AG08395 (cell line): ENCODE measurements around the gene PLD5.
A peak's percentile ranks its signal among the peaks of the same experiment; 100 is the strongest.
"Not testable (repeated sequence)": the region's sequence is repeated elsewhere in the genome, so short reads cannot be mapped to it uniquely, and the experiment has no call there.

Experiments used
- DNase-seq: peaks from one replicate; pipeline ENCODE4 v3.0.0; 2012; ENCODE audit warnings: mixed read lengths, low spot score

PLD5 gene

DNA sequence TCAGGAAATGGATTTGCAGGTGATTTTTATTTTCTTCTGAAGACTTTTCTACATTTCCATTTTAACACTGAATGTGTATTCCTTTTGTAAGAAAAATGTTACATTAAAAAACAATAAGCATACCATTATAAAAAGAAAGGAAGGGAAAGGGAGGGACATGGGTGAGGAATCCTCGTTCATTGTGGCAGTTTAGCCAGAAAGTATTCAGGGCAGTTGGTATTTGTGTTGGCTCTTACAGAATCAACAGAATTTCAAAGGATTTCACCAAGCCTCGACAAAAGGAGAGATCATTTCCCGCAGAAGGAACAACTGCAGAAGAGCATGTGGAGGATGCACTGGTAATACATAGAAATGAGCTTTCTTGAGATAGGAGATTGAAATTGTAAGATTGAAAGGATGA is 35.0 kb downstream of the PLD5 start:
- DNase-seq = no peak

- DNase-seq = no peak
Observed at GRCh38 chr1:242477944-242478343, 46.6 kb downstream of the PLD5 start.

DNA sequence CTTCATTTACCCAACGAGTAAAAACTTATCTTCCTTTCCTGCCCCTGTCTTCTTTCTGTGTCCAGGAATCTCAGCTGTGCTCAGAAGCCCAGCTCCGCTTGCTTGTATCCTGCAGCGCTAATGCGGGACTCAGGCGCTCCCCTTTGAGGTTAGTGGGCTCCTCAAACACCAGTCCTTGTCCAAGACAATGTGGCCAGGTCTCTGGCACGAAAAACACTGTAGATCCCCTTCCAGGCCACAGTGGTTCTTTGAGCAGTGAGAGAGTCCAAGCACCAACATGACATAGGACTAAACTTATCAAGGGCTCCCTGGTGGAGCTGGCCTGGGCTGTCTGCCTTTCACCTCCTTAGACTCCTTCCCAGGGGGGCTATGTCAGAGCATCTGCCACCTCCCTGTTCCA is 53.7 kb downstream of the PLD5 start:
- DNase-seq = no peak

GRCh38 chr1:242468784-242469183 is 55.7 kb downstream of the PLD5 start:
- no peak for DNase-seq

- peak; percentile 62 for DNase-seq
Observed at GRCh38 chr1:242467556-242468145, 56.8 kb downstream of the PLD5 start.

- DNase-seq = no peak
Observed at GRCh38 chr1:242462867-242463266, 61.6 kb downstream of the PLD5 start.

DNA sequence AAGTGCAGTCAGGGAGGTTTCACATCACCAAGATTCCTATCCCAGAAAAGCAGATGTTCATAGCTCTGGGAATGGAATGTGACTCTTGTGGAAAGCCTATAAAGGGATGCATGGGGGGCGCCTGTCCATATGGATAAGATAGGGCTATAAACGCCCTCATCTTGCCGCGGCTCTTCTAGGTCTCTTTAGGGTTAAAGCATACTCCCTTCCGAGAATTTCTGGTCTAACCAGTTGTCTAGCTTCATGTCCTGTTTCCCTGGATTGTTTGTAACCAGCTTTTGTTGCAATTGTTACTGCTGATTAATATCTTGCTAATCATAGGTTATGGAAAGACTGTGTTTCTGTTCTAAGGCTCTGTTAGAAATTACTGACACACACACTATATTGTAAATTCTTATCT is 64.8 kb downstream of the PLD5 start:
- DNase-seq = not testable (repeated sequence)

- DNase-seq = no peak
Observed at GRCh38 chr1:242456726-242457269, 67.7 kb downstream of the PLD5 start.

DNA sequence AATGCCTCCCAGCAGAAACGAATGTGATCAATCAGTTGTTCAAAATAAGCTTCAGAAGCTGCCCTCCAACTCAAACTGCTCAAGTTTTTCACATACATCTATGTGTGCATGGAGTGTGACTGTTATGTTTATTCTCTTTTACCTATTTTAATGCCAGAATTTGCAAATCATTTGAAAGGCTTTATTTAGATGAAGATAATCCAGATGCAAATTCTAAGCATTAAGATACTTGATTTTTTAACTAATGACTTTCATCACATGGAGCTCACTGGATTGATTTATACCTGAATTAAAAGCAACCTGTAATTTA is 69.5 kb downstream of the PLD5 start:
- no peak for DNase-seq

- peak; percentile 50 for DNase-seq
Observed at GRCh38 chr1:242454262-242455051, 70.0 kb downstream of the PLD5 start.

DNA sequence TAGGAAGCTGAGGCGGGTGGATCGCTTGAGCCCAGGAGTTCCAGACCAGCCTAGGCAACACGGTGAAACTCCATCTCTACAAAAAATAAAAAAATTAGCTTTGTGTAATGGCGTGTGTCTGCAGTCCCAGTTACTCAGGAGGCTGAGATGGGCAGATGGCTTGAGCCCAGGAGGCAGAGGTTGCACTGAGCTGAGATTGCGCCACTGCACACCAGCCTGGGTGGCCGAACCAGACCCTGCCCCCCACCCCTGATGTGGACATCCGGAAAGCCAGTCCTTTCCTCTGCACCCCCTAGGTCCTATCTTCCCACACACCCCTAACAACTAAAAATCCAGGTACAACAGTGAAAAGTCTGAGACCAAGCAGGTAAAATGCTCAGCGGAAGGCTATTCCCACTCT is 71.9 kb downstream of the PLD5 start:
- no peak for DNase-seq

DNA sequence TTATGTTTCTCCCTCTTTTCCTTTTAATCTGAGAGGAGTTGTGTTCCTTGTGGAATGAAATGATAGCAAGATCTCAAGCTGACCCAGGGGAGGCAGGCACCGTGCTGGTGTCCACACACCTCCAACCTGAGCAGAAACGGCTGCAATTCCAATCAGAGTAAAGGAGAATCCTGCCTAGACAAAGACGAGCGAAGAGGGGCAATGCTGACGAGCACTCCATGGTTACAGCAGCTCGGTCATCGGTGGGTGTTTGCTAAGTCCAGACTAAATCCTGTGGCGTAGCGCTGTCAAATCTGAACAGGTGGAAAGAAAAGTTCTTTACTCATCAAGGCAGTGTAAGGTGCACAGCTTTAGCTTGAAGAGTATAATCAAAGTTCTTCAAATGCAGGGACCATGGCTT is 74.8 kb downstream of the PLD5 start:
- DNase-seq = no peak

DNA sequence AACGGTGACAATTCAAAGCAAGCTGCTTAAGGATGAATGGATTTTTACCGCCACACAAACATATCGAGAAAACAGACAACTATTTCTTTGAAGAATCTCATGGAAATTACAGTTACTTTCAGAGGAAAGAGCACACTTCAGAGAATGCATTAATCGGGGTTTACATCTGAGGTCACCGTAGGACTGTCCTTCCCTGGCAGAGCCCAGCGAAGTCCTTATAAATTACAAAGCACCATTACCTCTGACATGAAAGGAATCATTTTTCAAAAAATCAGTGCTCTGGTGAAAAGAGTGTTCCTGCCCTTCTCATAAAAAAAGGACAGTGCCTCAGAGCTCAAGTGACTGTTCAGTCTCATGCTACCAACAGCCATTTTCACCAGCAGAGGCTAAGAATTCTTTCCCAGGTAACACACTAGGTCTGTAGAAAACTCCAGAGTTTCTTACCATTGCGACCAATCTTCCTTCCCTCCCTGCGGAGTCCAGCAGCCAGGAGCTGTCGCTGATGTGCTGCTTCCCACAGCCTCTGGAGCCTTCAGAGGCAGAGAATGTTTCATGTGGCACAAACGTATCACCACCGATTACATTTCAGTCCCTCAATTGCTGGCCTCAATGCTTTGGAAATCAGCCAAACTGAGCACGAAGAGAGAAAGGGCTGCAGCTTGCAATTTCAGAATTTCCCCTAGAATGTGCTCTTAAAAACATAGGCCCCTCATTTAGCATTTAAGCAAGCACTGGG is 75.4 kb downstream of the PLD5 start:
- no peak for DNase-seq

DNA sequence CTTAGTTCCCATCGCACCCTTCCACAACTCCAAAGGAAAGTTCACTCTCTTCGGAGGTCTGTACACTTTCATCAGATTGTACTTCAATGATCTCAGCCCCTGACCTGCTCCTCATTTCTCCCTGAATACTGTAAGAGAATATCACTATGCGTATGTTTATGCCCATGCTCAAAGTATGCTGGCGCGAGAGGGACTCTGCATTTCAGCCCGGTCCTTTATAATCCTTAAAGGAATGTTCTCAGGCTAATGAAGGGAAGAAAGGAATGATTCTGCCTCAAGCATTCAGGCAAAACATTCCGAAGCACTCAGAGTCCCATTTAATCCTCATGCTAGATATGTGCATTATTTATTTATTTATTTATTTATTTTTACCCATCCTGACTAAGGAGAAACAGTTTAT is 76.8 kb downstream of the PLD5 start:
- no peak for DNase-seq

GRCh38 chr1:242440757-242441156 is 83.7 kb downstream of the PLD5 start:
- DNase-seq = no peak

DNA sequence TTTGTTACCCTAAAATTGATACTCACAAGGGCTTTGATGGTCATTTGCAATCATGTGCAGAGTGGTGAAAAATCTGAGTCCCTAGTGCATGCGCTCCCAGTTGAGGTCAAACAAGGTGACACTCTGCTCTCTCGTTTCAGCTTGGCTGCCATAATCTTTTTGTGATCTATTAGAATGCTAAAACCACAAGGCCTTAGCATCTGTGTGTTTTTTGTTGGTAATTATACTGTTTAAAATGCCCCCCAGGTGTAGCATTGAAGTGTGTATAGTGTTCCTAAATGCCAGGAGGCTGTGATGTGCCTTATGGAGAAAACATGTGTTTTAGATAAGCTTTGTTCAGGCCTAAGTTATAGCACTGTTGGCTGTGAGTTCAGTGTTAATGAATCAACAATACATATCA is 89.3 kb downstream of the PLD5 start:
- DNase-seq = no peak

DNA sequence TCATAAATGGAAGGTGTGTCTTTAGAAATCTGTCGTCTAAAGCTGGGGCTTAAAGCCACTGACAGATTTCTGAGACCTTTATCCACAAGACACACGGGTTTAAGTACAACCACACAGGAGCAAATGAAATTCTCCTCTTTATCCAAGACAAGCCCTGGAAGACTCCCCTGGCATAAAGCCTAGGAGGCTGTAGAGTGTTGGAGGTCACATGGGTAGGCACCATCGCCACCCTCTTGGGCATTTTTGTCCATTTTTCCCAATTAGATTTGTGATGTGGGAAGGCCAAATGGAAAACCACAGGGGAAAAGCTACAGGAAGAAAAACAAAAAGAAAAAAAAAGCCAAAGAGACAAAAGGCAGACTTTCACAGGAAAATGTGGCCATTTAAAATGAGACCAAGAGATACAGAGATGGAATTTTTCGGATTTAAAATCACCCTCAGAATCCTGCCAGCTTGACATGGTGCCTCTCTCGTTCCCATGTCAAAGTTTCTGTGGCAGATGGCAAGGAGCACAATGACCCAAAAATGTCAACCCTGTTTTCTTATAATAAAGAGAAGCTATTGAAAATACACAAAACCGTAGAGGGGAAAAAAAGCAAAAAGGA is 91.9 kb downstream of the PLD5 start:
- DNase-seq = no peak

- DNase-seq = no peak
Observed at GRCh38 chr1:242431786-242432185, 92.7 kb downstream of the PLD5 start.

DNA sequence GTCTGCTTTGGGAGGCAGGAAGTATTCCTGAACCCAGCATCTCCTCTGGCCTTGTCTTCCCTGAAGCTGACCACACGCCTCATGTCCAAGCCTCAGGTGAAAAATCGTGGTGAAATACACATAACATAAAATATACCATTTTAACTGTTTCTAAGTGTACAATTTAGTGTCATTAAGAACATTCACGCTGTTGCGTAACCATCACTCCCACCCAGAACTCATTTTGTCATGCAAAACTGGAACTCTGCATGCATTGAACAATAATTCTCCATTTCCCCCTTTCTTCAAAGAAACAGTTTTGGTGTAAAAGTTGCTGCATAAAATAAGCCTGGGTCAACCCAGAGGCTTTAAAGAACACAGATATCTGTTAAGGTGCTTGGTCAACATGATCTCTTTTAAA is 93.5 kb downstream of the PLD5 start:
- no peak for DNase-seq

DNA sequence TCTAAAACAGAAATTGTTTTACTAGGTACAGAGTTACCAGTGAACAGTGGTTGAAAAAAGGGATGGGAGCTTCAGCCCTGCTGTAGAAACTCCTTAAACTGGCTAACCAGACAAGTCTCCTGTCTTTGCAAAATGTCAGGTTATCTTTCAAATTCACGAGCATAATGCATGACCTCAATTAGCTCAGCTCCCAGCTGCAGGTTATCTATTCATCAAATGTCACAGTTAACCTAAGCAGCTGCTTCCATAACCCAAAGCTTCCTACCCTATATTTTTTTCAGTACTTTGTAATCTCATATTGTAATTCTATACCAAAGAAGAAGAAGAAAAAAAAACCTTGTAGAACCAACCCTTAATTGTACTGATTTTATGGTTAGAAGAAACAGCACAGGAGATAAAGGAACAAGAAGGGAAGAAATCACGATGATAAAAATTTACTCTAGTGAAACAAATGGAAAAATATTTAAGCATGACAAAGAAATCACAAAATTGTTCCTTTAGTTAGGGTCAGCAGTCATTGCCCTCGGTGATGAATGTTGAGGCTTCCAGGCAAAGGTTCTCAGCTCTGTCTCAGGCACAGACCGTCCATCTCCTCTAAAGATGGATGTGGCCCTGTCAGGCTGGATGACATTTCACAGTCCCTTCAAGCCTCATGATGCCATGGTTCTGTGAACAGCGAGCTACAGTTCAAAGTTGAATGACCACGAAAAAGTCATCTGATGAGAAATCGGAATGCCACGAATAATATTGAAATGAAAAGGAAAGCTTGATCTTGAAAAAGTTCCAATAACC is 95.9 kb downstream of the PLD5 start:
- DNase-seq = no peak

DNA sequence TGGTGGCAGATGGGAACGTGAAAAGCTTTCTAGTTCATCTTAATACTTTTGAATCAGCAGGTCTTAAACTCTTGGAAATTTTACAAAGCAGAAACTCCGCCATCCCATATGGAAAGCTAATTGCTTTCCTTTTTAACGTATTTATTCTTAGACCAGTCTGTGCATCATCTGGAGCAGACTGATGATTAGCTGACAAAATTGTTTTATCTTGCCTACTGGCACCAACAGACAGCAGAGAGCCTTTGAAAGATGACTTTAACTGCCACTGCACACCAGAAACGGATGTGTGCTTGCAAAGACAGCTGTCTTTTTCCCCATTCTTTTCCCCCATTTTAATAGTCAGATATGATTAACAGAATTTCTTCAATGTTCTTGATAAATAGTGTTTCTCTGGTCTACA is 97.0 kb downstream of the PLD5 start:
- no peak for DNase-seq
